ENCODE measurements around the gene PIERCE2.
"Not testable (repeated sequence)": the region's sequence is repeated elsewhere in the genome, so short reads cannot be mapped to it uniquely, and the experiment has no call there.

Gene PIERCE2, protein sequence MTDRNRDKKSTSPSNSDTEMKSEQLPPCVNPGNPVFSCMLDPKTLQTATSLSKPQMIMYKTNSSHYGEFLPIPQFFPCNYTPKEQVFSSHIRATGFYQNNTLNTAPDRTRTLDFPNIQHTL

DNA sequence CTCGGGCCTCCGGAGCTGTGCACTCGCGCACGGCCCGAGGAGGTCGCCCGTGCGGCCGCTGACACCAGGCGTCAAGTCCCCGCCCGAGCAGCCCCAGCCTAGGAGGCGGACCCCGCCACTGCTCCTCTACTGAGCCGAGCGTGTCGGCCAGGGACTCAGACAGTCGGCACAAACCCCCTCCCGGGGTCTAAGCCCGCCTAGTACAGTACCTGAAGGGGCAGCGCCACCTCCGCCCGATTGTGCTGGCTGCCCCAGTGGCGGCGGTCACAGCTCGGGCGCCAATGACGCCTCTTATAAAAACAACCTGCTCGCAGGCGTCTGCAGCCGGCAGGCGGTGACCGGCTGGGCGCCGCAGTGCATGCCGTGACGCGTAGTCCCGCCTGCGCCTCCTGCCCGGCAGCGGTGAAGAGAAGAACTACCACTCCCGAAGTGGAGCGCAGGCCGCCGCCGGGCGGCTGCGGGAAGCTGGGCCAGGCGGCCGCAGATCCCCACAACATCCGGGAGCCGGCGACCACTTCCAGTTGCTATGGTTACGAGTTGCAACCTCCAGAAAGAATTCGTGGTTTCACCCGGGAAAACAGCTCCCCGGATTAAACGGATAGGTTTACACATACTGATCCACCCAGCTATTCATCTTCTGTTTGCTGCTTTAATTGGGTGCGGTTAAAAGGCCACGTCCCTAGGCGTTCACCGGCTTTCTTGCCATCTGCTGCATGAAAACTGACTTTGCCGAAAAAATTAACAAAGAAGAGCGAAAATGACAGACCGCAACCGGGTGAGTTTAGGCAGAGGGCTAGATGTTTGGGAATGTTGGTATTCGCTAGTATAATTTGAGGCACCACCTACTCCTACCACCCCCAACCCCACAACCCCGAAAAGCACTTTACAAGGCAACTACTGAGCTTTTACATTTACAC is at the start of gene PIERCE2, which contains the start of gene CCPG1:
Gene PIERCE2 (plus strand): TSS at position 484 of the 917 bp plus-strand sequence. CDS start 274 bp downstream, at position 758.
Gene CCPG1 (minus strand): TSS at position 348 of the 917 bp plus-strand sequence. CDS start 18,935 bp downstream, outside the sequence.
- DNase-seq, result peak; percentile 82

DNA sequence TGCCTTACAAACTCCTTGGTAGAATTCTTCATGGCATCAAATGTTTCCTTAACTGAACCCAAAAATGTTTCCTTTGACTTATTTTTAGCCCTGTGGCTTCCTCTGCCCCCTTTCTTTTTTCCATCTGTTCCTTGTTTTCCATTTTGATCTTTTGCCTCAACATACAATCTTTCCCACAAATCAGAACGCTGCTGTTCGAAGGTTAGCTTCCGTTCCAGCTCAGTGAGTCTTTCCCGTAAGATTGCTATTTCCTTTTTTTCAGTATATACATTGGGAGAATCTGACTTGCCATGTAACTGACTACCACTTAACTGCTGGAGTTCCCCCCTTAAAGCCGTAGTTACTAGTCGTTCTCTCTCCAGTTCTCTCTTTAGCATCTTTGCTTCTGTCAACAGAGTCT is 48.0 kb upstream of the PIERCE2 start:
- DNase-seq, result no peak

GRCh38 chr15:55361048-55361447 is 47.2 kb upstream of the PIERCE2 start:
- DNase-seq, result no peak

DNA sequence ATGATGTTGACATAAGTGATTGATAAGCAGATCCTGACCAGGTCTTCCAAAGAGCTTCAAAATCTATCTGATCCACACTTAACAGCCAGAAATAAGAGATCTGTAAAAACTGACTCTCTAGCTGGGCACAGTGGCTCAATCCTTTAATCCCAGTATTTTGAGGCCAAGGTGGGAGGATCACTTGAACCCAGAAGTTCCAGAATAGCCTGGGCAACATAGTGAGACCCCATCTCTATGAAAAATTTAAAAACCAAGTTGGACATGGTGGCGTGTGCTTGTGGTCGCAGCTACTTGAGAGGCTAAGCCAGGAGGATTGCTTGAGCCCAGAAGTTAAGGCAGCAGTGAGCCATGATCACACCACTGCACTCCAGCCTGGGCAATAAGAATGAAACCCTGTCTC is 45.7 kb upstream of the PIERCE2 start:
- no peak for DNase-seq

DNA sequence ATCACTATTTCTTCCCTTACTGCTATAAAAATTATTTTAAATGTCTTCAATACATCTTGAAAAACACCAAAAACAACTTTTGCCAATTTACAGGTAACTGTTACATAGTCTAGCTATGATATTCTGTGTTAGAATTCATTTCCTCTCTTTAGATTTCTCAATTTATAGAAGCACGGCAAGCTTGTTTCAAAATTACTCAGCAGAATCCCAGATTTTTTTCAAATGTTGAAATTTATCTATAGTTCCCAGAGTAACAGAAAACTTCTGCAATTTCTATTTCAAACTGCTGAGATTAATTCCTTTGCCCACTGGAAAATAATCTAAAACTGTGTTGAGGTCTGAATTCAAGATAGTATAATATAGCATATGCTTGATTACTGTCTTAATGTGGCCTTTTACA is 41.3 kb upstream of the PIERCE2 start:
- DNase-seq, result no peak

GRCh38 chr15:55372701-55373440 is 35.4 kb upstream of the PIERCE2 start:
- no peak for DNase-seq

DNA sequence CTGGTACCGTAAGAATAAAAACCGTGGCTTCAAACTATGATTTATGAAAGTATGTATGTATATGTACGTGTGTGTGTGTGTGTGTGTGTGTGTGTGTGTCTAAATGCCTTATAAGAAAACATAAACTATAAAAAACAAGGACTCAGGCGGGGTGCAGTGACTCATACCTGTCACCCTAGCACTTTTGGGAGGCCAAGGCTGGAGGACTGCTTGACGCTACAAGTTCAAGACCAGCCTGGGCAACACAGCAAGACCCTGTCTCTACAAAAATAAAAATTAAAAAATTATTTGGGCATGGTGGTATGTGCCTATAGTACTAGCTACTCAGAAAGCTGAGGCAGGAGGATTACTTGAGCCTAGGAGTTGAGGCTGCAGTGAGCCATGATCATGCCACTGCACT is 29.2 kb upstream of the PIERCE2 start:
- DNase-seq, result no peak

GRCh38 chr15:55381595-55381994 is 26.7 kb upstream of the PIERCE2 start:
- DNase-seq, result no peak

DNA sequence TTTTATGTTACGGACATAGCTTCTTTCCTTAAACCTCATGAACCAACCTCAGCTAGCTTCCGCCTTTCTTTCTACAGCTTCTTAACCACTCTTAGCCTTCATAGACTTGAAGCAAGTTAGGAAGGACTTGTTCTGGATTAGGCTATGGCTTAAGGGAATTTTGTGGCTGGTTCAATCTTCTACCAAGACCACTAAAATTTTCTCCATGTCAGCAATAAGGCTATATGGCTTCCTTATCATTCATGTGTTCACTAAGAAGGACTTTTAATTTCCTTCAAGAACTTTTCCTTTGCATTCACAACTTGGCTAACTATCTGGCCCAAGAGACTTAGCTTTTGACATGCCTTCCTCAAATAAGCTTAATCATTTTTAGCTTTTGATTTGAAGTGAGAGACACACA is 24.6 kb upstream of the PIERCE2 start:
- DNase-seq, result no peak

DNA sequence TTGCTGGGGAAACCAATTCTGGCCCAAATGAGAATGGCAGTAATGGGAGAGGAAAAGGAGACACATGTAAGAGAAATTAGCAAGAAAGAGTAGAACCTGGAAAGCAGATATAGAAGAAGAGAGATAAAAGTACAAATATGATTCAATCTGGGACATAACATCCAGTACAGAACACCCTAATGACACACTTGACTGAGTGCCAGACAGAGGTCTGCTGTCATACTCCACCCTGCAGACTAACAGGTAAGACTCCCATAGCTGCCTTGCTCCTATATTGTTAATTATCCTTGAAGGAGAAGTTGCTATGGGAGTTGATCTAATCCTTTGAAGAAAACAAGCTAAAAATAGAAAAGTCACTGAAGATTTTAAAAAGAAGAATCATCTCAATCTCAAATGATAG is 21.3 kb upstream of the PIERCE2 start:
- DNase-seq, result no peak

DNA sequence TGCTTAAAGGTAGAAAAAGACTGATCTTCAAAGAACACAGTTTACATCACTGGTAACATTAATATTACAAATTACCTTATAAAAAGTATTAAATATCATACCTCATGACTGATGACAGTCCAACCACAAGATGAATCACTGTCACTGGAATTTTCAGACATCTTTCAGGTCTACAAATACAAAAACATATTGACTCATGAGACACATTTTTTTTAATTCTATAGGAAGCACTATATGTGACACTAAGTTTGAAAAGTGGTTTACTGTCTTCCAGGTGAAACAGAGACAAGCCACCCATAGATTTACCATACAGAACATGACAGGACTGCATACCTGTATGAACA is 19.1 kb upstream of the PIERCE2 start:
- no peak for DNase-seq

DNA sequence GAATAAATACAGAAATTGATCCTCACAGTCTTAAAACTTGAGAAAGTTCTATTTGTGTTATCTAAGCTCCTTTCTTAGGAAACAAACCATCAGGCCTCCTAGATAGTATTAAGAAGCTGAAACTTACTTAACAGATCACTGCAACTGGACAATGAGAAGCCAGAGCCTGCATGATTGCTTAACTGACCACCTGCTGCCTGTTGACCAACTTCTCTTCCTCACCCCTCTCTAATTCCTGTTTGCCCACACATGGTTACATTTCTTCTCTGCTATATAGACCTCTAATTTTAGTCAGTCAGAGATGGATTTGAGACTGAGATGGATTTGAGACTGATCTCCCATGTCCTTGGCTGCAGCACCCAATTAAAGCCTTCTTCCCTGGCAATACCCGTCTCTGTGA is 13.6 kb upstream of the PIERCE2 start:
- DNase-seq, result no peak

DNA sequence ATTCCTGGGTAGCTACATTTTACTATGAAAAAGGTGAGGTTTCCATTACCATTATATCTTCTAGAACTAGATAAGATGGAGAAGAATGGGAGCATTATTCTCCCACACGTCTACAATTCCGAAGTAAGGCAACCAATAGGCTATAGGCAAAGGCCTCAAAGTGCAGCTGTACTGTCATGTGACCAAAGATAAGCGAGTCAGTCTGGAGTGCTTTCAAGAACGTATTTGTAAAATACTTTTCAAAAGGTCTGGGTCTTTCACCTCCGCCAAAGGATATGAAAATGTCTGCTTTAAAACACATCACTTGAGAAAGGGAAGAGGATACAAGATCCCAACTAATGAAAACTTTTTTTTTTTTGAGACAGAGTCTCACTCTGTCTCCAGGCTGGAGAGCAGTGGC is 10.1 kb upstream of the PIERCE2 start:
- DNase-seq, result no peak

GRCh38 chr15:55400050-55400449 is 8.2 kb upstream of the PIERCE2 start:
- not testable (repeated sequence) for DNase-seq

DNA sequence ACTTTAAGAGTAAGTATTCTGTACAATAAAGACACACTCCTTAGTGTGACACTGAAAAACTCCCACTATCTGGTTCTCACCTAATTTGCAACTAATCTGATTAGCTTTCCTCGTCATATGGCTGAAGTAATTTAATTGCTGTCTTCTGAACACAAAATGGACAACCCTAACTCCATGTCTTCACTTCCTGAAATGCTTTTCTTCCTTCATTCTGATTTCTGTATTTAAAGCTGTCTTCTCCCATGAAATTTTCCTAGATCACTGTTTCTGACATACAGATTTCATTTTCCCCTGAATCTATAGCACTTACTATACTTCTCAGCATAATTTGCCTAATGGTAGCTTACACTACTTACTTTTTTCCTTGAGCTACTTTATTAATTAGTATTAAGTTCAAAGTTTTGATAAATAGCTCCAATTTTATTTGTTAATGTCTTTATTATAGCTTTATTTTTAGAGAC is 6.5 kb upstream of the PIERCE2 start:
- no peak for DNase-seq

DNA sequence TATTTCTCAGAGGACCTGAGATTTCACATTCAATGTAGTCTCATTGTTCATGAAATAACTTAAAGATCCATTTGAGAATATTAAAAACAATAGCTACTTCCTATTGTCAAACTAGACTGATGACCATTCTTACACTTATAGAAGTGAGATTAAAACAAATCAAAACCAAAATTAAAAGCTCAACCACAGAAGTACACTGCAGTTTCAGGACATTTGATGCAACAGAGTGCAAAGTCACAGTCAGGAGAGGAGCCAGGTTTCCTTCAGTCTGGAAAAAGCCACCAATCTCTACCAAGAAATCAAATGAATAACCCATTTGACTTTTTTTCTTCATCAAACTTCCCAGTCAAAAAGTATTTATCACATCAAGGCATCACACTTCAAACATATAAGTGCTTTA is 5.6 kb upstream of the PIERCE2 start:
- DNase-seq, result no peak

DNA sequence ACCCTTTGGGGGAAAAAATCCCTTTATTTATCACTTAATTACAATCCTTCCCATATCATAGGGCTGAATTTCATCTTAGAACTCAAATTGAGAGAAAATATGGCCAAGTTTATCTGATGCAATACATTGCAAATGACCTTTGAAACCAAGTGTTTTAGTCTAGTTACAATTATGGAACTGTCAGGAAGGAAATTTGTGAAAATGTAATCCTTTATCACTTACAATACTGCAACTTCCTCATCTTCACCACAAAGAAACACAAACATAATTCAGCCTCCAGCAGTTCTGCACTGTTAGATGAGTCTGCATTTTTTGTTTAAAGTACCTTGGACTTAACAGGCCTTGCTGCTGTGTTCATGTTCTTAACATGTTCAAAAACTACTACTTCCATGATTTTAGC is 4.8 kb upstream of the PIERCE2 start:
- DNase-seq, result no peak

DNA sequence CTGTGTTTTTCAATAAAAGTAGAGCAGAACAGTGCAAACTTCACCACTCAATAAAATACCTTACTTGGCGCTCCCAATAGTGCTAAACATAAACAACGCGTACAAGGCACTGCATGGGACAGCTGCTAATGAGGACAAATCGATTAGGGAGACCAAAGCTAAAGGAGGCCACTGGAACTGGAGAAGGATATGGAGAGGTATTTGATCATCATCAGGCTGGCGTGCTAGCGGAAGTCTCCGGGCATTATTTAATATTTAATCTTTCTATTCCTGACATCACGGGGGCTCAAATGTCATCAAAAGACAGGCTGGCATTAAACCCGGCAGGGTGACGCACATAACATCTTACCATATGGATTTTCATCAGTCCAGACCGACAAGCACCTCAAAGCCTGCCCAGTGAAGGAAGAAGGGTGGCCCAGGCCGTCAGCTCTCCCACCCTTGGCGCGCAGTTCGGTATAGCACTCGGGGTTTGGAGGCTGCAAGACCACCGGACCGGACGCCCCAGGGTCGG is 740 bp upstream of the PIERCE2 start:
- DNase-seq, result no peak

- DNase-seq, result not testable (repeated sequence)
These were observed 681 bp downstream of the PIERCE2 start for GRCh38 chr15:55408976-55409375.

DNA sequence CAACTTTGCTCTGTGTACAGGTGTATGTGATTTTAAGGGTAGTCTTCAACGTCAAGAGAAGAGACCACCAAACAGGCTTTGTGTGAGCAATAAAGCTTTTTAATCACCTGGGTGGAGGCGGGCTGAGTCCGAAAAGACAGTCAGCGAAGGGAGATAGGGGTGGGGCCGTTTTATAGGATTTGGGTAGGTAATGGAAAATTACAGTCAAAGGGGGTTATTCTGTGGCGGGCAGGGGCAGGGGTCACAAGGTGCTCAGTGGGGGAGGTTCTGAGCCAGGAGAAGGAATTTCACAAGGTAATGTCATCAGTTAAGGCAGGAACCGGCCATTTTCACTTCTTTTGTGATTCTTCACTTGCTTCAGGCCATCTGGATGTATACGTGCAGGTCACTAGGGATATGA is 9.4 kb downstream of the PIERCE2 start:
- not testable (repeated sequence) for DNase-seq

DNA sequence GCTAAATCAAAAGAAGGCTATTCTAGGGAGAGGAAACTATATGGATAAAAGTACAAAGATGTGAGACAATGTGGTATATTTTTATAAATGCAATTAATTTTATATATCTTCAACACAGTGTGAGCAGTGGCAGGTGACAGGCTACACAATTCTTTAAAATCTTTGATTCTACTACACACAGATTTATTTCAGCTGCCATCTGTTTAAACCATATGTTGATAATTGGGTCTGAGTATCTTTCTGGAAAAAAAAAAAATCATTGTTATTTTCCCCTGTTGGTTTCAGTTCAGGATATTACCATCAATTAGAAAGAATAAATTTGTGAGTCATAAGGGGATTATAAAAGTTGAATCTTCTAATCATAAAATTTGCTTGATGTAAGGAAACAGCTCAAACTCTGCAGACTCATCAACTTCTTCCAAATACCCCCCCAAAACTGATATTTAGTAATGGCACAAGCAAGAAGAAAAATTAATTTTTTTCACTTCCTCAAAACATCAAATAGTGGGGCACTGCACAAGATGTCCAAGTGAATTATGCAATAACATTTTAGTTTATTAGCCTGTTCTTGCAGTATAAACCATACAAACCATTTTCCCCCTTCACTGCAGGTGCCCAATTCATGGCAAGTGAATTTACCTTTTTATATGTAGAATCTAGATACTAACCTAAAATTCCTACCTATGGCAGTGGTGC is 12.0 kb downstream of the PIERCE2 start:
- DNase-seq, result no peak

GRCh38 chr15:55422089-55422488 is 13.8 kb downstream of the PIERCE2 start:
- no peak for DNase-seq

All from activated effector memory CD4-positive, alpha-beta T cell treated with Interleukin-2 at 50 U/mL for 16 hours (primary cell).